GM18861 (cell line): ENCODE data around the gene CCDC82.

ENCODE experiments used
- ATAC-seq: cut with Tn5 transposase; IDR thresholded peaks from one replicate; pipeline ENCODE4 v1.9.1; 2021; ENCODE audit not compliant: unreplicated experiment

CCDC82 gene

DNA sequence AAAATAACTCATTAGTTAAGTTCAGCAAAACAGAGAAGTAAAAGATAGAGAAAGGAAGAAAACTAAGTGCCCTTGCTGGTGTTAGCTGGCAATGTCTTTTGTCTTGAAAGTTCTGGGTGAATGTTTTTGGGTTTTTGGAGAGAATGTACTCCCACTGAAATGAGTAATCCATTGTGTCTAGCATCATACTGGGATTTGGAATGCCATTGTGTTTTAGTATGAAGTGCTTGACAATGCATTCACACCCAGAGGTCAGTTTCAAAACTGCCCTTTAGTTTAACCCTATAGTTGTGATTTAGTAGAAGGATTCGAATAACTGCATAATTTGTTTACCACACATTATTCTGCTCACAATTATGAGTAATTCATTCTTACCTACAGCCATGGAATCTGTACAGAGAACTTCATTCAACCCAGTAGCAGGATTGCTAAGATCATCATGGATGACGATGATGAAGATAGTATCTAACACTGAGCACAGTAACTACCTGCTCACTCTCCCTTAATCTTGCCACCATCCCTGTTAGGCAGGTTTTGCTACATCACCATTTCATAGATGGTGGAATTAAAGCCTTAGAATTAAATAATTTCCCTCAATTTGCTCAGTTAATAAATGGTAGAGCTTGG, 80.6 kb downstream of the CCDC82 start:
- ATAC-seq: no peak

- no peak for ATAC-seq
Measured at GRCh38 chr11:96307776-96308140, 82.0 kb downstream of the CCDC82 start.

DNA sequence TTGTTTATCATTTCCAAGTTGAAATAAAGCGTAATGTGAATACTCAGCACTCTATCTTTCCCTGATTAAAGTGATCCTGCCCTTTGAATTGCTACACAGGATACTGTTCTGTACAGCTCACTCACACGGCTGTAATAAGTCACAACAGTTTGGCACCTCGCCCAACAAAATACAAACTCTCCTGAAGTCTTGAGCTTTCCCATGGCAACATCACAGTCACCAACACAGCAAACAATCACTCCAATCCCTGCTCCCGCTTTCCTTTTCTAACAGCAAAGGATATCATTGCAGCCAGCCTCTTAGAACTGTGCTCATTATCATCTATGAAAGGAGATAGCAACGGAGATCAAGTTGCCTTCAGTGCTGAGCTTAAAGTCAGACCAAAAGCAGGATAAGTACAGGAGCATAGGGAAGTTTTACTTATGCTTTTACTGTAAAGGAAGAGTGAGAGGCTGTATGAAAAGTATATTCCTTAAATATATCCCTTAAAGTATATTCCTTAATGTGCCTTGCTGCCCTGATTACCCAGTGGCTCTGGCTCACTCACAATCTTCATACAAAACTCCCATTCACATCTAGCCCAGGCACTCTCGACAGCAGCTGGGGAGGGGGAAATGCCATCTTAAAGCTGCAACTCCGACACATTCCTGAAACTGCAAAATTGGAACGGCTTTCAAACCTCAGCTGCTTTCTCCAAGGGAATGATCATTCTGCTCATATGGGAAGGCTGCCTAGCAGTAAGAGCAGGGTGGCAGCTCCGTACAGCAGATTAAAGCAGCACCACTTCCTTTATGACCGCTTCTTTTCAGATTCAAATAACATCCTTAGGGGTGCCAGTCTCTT, 82.6 kb downstream of the CCDC82 start:
- ATAC-seq: no peak

DNA sequence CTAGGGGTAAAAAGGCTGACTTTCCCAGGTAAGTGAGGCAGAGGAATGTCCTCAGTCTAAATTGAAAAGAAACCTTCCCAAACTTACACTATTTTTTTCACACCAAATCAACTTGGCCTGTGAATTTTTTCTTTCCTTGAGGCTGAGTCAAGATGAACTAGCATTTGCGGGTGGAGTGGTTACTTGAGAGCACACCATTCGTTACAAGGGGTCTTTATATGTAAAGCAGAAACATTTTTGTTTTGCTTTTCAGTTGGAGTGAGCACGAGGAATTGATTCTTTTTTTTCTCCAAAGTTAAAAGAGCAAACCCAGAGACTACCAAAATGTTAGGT, 83.1 kb downstream of the CCDC82 start:
- ATAC-seq: no peak

GRCh38 chr11:96306071-96306470, 83.6 kb downstream of the CCDC82 start:
- ATAC-seq: no peak

GRCh38 chr11:96303980-96304379, 85.7 kb downstream of the CCDC82 start:
- ATAC-seq: no peak

- no peak for ATAC-seq
Measured at GRCh38 chr11:96303064-96303463, 86.6 kb downstream of the CCDC82 start.
